ENCODE results near the gene DRC3.

The DRC3 gene, protein sequence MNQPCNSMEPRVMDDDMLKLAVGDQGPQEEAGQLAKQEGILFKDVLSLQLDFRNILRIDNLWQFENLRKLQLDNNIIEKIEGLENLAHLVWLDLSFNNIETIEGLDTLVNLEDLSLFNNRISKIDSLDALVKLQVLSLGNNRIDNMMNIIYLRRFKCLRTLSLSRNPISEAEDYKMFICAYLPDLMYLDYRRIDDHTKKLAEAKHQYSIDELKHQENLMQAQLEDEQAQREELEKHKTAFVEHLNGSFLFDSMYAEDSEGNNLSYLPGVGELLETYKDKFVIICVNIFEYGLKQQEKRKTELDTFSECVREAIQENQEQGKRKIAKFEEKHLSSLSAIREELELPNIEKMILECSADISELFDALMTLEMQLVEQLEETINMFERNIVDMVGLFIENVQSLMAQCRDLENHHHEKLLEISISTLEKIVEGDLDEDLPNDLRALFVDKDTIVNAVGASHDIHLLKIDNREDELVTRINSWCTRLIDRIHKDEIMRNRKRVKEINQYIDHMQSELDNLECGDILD

DNA sequence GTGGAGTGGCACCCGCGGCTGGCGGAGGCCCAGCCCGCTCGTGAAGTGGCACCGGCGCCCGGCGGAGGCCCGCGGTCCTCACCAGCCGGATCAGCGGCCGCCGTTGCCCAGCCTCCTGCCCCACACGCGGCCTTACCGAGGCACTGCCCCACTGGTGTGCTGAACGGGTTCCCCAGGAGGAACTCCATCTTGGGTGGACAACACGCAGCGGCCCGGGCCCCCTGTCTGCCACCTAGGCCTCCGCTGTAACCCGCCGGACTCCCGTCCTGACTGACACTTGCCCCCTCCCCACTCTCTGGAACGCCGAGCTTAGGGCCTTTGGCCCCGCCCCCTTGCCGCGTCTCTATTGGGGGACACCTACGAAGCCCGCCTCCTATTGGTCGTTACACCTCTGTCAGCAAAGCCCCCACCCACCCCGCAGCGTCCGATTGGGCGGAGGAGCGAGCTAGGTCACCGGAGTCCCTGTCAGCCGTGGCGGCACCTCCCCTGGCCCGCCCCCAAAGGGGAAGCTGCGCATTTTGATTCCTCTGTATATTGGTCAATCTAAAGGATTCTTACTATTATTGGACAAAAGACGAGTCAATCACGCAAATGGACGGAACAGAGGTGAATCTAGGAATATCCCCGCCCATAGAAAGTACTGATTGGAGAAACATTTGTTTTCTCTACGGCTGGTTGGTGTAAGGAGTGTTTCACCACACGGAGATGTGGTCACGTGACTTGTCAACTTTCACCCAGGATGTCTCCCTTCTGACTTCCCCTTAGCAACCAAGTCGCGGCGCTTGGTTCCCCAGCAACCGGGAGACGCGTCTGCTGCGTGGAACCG lies at the start of gene DRC3, which contains the start of gene TOM1L2:
Gene DRC3 (plus strand): TSS at position 737 of the 826 bp plus-strand sequence. CDS start 4,737 bp downstream, outside the sequence.
Gene TOM1L2 (minus strand): TSS at position 275 of the 826 bp plus-strand sequence. CDS start 87 bp downstream, at position 188.
- TF ChIP-seq, protein P1, sequence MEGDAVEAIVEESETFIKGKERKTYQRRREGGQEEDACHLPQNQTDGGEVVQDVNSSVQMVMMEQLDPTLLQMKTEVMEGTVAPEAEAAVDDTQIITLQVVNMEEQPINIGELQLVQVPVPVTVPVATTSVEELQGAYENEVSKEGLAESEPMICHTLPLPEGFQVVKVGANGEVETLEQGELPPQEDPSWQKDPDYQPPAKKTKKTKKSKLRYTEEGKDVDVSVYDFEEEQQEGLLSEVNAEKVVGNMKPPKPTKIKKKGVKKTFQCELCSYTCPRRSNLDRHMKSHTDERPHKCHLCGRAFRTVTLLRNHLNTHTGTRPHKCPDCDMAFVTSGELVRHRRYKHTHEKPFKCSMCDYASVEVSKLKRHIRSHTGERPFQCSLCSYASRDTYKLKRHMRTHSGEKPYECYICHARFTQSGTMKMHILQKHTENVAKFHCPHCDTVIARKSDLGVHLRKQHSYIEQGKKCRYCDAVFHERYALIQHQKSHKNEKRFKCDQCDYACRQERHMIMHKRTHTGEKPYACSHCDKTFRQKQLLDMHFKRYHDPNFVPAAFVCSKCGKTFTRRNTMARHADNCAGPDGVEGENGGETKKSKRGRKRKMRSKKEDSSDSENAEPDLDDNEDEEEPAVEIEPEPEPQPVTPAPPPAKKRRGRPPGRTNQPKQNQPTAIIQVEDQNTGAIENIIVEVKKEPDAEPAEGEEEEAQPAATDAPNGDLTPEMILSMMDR (IDR thresholded peaks at IDR 0.05; ENCODE audit: low read depth, low read length, missing control alignments), result no peak
- peak within 1 kb of the TSS; percentile 80 for H3K4me3 ChIP-seq (ENCODE audit: low read depth, low read length)
- peak; percentile 100 for DNase-seq (ENCODE audit: low read depth)
- in situ Hi-C loops (cut with HindIII; ENCODE audit: low sequenced_read_pairs), result no loop called here

DNA sequence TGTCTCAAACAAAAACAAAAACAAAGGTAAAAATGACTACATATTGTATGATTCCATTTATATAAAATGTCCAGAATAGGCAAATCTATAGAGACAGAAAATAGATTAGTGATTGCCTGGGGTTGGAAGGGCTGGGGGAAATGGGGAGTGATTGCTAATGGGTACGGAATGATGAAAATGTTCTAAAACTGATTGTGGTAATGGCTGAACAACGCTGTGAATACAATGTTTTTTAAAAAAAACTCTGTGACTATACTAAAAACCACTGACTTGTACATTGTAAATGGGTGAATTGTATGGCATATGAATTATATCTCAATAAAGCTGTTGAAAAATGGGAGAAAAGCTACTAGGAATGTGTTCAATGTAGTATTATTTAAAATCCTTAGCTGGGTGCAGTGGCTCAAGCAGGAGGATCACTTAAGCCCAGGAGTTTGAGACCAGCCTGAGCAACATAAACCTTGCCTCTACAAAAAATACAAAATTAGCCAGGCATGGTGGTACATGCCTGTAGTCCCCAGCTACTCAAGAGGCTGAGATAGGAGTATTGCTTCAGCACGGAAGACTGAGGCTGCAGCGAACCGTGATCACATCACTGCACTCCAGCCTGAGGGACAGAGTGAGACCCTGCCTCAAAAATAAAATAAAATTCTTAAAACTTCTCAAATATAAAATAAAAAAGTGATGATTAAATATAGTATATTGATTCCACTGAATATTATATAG lies 48.4 kb upstream of the DRC3 start:
- in situ Hi-C loops (cut with HindIII; ENCODE audit: low sequenced_read_pairs), result no loop called here
- TF ChIP-seq, protein P1 (IDR thresholded peaks at IDR 0.05; ENCODE audit: low read depth, low read length, missing control alignments), result no peak

DNA sequence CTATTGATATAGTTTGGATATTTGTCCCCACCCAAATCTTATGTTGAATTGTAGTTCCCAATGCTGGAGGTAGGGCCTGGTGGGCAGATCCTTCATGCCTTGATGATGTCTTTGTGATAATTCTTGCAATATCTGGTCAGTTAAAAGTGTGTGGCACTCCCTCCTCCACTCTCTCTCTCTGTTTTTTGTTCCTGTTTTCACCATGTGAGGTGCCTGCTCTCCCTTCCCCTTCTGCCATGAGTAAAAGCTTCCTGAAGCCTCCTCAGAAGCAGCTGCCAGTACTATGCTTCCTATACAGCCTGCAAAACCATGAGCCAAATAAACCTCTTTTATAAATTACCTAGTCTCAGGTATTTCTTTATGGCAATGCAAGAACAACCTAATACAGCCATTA lies 47.8 kb upstream of the DRC3 start:
- in situ Hi-C loops (cut with HindIII; ENCODE audit: low sequenced_read_pairs), result loop anchor here (5.0 kb wide), 1 partner anchor 52 kb away; no protein-coding TSS in a partner anchor
- H3K4me3 ChIP-seq (ENCODE audit: low read depth, low read length), result no peak overlapping the region
- TF ChIP-seq, protein P1 (IDR thresholded peaks at IDR 0.05; ENCODE audit: low read depth, low read length, missing control alignments), result no peak
- no peak for DNase-seq (ENCODE audit: low read depth)

More for the DNA sequence above, 48.4 kb upstream of the DRC3 start:
- DNase-seq (ENCODE audit: low read depth), result no peak
- no peak overlapping the region for H3K4me3 ChIP-seq (ENCODE audit: low read depth, low read length)

DNA sequence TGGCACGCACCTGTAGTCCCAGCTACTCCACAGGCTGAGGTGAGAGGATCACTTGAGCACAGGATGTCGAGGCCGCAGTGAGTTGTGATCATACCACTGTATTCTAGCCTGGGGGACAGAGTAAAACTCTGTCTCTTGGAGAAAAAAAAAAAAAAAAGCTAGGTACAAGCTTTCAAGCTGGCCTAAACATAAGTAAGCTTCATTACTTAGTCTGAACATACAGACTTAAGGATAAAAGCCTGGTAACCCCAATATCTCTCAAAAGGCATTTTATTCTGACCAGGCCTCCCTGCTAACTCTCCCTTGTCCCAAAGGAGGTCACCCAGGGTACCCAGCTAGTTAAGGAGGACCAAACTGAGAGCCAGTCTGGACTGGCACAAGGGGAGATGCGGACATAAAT lies 46.6 kb upstream of the DRC3 start:
- H3K4me3 ChIP-seq (ENCODE audit: low read depth, low read length), result no peak overlapping the region
- in situ Hi-C loops (cut with HindIII; ENCODE audit: low sequenced_read_pairs), result loop anchor here (5.0 kb wide), 1 partner anchor 51 kb away; no protein-coding TSS in a partner anchor
- TF ChIP-seq, protein P1 (IDR thresholded peaks at IDR 0.05; ENCODE audit: low read depth, low read length, missing control alignments), result no peak
- DNase-seq (ENCODE audit: low read depth), result no peak

DNA sequence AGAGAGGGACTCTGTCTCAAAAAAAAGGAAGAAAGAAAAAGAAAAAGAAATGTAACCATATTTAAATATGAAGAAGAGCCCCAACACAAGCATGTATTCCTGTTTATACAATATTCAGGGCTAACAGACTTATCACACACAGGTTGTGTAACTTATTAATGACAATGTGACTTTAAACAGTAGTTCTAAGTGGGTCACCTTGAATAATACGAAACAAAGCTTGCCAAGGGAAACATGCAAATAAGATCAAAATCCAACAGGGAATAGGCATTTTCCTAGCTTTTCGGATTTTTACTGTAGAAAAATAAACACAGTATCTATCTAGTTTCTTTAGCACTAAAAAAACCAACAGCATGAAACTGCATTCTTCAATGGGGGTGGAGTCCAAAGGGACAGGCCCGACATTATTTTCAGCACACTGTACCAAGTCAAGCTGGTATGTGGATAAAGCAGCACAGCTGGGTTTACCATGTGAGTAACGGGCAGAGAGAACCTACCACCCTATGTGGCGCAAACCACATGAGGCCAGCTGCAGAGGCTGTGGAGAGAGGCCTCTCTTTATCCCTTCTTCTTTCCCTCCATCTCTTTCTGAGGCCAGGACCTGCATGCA lies 45.7 kb upstream of the DRC3 start:
- TF ChIP-seq, protein P1 (IDR thresholded peaks at IDR 0.05; ENCODE audit: low read depth, low read length, missing control alignments), result no peak
- no peak for DNase-seq (ENCODE audit: low read depth)
- in situ Hi-C loops (cut with HindIII; ENCODE audit: low sequenced_read_pairs), result loop anchor here (5.0 kb wide), 1 partner anchor 50 kb away; no protein-coding TSS in a partner anchor
- no peak overlapping the region for H3K4me3 ChIP-seq (ENCODE audit: low read depth, low read length)
